GM23248 (cell line): ENCODE data around the gene PTPN14.

Source experiments
- EZH2 ChIP-seq: fragments of 200-600 bp; sonication (generic); IDR thresholded peaks from 2 replicates; pipeline ENCODE4 v1.6.1; 2018; ENCODE audit warnings: antibody characterized with exemption, mild to moderate bottlenecking; ENCODE audit not compliant: insufficient read depth, poor library complexity, severe bottlenecking
- EZH2phosphoT487 ChIP-seq: fragments of 200-600 bp; sonication (generic); IDR thresholded peaks from 2 replicates; pipeline ENCODE4 v1.6.1; 2018; ENCODE audit warnings: antibody characterized with exemption, moderate library complexity, mild to moderate bottlenecking, low read depth; ENCODE audit not compliant: insufficient read depth

DNA sequence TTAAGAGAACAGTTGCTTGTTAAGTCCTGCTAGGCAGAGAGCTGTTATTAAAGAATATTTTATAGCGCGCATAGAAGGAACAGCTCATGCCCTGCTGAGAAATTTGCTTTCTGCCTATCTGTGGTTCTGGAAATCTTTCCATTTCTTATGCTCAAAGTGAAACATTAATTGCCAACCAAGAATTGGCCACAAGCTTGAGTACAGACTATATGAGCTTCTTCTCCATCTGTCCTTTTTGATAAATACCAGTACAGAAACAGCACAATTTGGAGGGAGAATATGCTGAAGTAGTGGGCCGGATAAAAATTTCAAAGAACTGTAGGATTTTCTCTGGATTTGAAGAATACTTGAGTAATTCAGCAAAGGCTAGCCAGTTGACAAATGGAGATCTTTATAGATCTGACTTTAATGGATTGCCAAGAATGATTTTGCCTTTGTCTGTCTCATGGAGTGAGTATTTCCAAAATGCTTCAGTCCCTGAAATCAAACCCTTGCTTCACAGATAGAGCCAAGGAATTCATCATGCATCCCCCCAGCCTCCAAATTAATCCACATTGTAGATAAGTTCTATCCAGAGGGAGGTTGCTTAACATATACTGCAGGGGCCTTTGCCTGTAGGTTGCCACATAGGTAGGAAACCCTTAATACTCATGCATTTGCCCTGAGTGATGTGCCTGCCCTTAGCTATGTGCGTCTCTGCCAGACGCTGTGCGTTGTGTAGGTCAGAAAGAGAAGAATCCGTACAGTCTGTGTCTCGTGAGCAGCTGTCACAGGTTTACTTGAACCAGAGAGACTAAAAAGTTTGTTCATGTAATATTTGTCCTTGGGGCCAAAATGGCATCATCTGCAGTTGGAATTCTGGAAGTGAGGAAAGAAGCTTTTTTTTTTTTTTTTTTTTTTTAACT lies 226.3 kb downstream of the PTPN14 start:
- TF ChIP-seq EZH2phosphoT487, result no peak
- TF ChIP-seq EZH2, result no peak
